NCI-H748 (cell line): ENCODE results near the gene PI4K2B.
A peak's percentile ranks its signal among the peaks of the same experiment; 100 is the strongest.
"Not testable (repeated sequence)": the region's sequence is repeated elsewhere in the genome, so short reads cannot be mapped to it uniquely, and the experiment has no call there.

Experiments used
- DNase-seq: peaks from one replicate; lab custom pipeline; 2025; ENCODE audit not compliant: unreplicated experiment; lab: John Stamatoyannopoulos, UW

The PI4K2B gene

DNA sequence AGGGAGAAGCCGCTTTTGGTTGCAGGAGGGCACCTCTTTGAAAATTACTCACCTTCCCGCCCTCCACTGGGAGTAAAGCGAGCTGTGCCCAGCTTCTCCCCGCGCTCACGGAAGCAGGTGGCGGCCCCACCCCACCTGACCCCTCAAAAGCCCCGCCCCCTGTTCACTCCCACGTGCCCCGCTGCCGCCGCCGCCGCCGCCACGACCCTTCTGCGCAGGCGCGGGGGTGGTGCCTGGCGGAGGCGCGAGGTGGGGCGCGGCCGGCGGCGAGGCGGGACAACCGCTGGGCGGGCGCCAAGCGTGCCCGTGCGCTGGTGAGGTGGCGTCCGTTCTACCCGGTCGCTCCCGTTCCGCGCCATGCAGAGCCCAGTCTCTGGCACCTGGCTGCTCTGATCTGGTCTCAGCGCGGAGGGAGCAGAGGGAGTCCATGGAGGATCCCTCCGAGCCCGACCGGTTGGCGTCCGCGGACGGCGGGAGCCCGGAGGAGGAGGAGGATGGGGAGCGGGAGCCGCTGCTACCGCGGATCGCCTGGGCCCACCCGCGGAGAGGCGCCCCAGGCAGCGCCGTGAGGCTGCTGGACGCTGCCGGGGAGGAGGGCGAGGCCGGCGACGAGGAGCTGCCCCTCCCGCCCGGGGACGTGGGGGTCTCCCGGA is at the start of gene PI4K2B:
PI4K2B (plus strand) TSS at position 297 of the 653 bp plus-strand sequence; CDS start at position 428, 131 bp downstream.
- DNase-seq: peak; percentile 89

GRCh38 chr4:25184056-25184455 is 49.8 kb upstream of the PI4K2B start:
- DNase-seq: no peak

- DNase-seq: no peak
Measured at GRCh38 chr4:25190407-25190806, 43.4 kb upstream of the PI4K2B start.

GRCh38 chr4:25198713-25199112 is 35.1 kb upstream of the PI4K2B start:
- DNase-seq: no peak

- DNase-seq: no peak
Measured at GRCh38 chr4:25207997-25208396, 25.8 kb upstream of the PI4K2B start.

DNA sequence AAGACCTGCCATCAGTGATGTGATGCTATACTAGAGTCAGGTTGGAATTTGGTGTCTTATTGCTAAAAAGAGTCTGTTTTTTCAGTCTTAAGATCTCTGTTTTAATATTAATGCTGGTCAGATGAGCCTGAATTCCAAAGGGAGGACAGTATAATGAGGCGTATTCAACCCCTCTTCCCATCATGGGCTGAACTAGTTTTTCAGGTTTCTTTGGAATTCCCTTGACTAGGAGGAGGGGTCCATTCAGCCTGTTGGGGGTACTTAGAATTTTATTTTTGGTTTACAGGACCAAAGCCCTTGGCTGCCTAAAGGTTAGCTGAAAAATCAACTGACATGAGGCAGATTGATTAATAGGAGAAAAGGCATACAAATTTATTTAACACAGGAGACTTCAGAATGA is 24.1 kb upstream of the PI4K2B start:
- DNase-seq: no peak

GRCh38 chr4:25211721-25212120 is 22.1 kb upstream of the PI4K2B start:
- DNase-seq: no peak

GRCh38 chr4:25212822-25213221 is 21.0 kb upstream of the PI4K2B start:
- DNase-seq: no peak

- DNase-seq: no peak
Measured at GRCh38 chr4:25213347-25213979, 20.4 kb upstream of the PI4K2B start.

DNA sequence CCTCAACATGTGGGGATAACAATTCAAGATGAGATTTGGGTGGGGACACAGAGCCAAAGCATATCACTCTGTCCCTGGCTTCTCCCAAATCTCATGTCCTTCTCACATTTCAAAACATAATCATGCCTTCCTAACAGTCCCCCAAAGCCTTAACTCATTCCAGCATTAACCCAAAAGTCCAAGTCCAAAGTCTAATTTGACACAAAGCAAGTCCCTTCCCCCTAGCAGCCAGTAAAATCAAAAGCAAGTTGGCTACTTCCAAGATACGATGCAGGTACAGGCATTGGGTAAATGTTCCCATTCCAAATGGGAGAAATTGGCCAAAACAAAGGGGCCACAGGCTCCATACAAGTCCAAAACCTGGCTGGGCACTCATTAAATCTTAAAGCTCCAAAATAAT is 19.1 kb upstream of the PI4K2B start:
- DNase-seq: not testable (repeated sequence)

- DNase-seq: no peak
Measured at GRCh38 chr4:25215511-25215910, 18.3 kb upstream of the PI4K2B start.

DNA sequence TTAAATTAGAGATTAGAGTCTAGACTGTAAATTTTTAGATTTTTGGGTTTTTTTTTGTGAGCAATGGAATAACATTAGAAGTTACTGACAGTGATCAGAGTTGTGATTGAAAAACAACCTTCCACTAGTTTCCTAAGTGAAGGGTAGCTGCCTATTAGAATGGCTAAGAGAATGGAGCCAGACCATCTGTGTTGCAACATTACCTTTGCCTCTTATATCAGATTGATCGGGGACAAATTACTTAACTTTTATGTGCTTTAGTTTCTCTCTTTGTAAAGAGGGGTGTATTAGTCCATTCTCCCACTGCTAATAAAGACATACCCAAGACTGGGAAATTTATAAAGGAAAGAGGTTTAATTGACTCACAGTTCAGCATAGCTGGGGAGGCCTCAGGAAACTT is 12.5 kb upstream of the PI4K2B start:
- no peak for DNase-seq

DNA sequence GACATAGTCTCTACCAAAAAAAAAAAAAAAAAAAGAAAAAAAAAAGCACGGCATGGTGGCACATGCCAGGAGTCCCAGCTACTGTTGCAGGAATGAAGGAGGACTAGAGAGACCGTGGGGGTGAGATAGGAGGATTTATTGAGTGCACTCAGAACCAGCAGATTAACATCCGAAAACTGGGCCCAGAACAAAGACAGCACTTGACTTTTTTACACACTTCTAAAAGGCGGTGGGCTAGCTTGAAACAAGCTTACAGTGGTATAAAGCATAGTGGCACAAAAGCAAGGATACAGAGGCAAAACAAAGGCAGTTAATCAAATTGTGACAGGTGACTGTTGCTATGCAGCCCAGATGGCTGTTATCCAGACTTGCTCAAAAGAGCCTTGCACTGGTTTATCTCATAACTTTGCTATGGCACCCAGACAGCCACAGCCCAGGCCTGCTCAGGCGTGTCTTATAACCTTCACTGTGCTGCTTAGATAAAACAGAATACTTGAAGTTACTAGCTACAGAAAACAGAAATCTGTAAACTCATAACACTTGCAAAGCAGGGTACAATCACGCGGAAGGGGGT is 9.9 kb upstream of the PI4K2B start:
- DNase-seq: peak; percentile 35

DNA sequence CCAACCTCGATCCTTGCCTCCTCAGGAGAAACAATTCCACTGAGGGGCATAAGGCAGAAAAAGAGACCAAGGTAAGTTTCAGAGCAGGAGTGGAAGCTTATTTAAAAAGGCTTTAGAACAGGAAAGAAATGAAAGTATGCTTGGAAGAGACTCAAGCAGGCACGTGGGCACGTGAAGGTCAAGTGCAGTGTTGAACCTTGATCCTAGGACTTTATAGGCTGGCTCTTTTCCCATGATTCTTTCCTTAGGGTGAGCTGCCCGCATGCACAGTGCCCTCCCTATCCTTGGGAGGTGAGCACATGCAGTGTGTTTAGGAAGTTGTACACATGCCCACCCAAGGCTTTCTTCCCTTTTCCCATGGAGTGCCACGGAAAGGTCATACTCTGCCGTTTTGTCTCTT is 4.0 kb upstream of the PI4K2B start:
- no peak for DNase-seq

DNA sequence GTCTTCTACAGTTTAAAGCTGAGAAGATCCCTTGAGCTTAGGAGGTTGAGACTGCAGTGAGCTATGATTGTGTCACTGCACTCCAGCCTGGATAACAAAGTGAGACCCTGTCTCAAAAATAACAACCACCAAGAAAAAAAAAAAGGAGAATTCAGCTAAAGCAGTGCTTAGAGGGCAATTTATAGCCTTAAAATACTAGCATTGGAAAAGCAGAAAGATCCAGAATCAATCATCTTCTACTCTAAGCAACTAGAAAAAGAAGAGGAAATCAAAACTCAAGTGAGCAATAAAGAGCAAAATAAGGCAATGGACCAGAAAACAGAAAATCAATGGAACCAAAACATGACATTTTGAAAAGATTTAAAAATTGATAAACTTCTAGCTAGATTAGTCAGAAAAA is 639 bp upstream of the PI4K2B start:
- DNase-seq: no peak

- peak; percentile 59 for DNase-seq
Measured at GRCh38 chr4:25234390-25235370, 847 bp downstream of the PI4K2B start.

DNA sequence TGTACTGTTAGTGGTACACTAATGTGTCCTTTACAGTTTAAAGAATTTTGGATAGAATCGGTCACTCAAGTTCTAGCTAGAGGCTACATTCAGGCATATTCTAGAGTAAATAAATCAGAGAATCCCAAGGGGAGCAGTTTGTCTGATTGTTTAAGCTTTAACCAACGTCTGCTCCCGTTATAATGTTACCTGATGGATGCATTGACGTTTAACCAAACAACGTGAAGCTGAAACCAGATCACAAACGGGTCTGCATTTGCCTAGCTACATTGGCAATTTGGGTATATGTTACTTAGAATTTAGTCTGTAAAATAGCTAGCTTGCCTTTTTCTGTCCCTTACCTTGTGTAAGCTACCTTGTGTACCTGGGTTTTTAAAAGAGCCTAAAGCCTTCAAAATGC is 1.6 kb downstream of the PI4K2B start:
- peak; percentile 11 for DNase-seq

- DNase-seq: not testable (repeated sequence)
Measured at GRCh38 chr4:25236030-25236429, 2.2 kb downstream of the PI4K2B start.

- DNase-seq: no peak
Measured at GRCh38 chr4:25236971-25237370, 3.1 kb downstream of the PI4K2B start.

- DNase-seq: no peak
Measured at GRCh38 chr4:25238052-25238451, 4.2 kb downstream of the PI4K2B start.

- DNase-seq: not testable (repeated sequence)
Measured at GRCh38 chr4:25239528-25239927, 5.7 kb downstream of the PI4K2B start.
